EL (cell line): ENCODE data around the gene CIT.
"Not testable (repeated sequence)": the region's sequence is repeated elsewhere in the genome, so short reads cannot be mapped to it uniquely, and the experiment has no call there.

Experiments
- DNase-seq: peaks from one replicate; pipeline ENCODE4 v3.0.0-alpha.2; 2016

Gene CIT

GRCh38 chr12:119669744-119670472 lies 207.2 kb downstream of the CIT start:
- no peak for DNase-seq

DNA sequence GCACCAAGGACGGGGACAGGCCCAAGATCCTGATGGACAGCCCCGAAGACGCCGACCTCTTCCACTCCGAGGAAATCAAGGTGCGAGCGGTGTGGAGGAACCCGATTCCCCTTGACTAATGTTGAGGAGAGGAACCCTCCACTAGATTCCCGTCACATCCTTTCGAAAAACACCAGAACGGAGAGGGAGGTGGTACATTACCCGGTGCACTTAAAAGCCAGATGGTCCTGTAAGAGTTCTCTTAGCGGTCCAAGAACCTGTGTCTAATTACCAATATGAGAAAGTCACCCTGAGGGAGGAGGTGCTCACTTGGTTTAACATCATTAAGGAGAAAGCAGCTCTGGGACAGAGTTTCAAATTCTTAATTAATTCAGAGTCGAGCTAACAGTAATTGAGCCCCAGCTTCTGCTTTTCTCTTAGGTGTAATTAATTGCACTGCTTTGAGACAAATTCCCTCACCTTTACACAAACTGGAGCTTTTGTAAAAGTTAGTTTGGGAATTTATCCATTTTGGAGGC lies 208.7 kb downstream of the CIT start:
- no peak for DNase-seq

DNA sequence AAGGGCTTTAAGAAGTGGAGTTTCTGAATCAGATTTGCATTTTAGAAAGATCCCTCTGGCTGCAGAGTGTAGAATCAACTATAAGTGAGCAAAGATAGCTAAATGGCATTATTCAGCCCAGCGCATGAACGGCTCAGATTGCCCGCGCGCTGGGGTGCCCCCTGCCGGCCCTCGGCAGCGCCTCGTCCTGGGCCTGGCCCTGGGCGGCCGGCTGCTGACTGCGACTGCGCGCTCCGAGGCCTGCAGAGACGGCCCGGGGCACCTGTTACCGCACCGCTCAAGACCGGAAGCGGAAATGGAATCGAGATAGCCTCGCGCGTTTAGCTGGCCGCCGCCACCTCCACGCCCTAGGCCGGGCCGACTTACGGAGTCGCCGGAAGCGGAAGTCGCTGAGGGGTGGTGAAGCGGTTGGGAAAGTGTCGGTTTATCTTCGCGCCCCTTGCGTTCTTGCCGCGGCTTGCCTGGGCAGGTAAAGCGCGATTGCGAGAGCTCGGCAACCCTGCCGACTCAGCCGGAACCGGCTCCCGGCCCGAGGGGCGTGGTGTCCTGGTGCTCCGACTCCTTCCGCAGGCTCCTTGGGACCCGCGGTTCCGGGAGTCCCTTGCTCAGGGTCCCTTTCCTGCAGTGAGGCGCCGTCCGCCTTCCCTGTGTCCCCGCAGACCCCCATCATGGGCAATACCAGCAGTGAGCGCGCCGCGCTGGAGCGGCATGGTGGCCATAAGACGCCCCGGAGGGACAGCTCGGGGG lies 209.4 kb downstream of the CIT start, which contains the start of gene PRKAB1:
TSS of gene PRKAB1 (plus strand) at position 557 of the 747 bp plus-strand sequence. CDS start at position 669, 112 bp downstream.
- DNase-seq: peak; percentile 98

DNA sequence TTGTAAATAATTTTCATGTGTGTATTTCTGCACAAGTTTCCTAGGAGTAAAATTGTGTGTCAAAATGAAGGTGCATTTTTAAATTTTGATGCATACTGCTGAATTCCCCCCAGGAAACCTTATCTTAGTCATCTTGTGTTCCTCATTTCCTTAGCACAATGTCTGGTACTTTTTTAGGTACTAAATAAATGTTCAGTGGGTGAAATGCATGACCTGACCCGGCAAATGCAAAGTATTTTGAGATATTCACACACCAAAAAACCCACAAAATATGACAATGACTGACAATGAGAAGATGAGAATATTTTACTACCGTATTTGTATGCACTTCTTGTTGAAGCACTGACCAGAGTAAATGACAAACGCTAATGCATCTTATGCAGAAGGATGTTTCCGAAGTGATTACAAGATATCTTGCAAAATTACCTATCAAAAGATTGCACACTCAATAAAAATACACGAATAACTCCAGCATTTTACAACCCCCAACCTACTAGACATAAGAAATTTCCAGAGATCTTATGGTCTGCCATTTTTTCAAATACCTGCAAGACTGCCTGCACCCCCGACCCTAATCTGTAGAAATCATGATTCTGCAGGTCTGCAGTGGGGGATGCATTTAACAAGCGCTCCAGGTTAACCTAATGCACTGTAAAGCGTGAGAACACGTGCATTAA lies 210.1 kb downstream of the CIT start:
- no peak for DNase-seq

GRCh38 chr12:119666226-119666795 lies 210.8 kb downstream of the CIT start:
- DNase-seq: no peak

DNA sequence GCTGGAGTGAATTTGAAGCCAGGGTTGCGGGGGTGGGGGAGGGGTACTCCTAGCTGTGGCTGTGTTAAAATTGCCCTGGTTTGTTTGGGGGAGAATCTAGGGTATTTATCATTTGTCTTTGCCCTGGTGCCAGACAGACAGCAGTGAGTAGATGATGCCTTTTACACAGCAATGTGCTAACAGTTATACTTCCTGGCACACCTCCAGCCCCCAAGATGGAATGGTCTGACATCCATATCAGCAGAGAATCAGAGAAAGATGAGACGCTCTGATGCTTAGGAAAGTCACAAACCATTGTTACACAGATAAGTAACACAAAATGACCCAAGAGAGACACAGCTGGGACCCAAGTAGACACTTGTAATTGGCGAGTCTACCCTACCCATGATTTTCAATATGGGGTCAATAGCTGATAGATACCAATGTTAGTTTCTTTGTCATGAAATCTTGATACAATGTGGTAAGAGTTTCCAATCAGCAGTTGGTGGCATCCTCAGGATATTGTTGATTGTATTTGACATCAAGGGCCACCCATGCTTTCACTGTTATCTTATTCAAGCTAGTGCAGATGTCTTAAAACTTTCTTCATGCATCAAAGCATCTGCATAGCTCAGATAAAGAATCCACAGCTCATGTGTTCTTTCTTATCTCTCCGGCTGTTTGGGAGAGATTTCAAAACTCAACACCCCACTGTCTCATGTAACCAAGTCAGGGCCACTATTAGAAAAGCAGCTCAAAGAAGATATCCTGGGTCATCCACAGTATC lies 211.8 kb downstream of the CIT start:
- no peak for DNase-seq

DNA sequence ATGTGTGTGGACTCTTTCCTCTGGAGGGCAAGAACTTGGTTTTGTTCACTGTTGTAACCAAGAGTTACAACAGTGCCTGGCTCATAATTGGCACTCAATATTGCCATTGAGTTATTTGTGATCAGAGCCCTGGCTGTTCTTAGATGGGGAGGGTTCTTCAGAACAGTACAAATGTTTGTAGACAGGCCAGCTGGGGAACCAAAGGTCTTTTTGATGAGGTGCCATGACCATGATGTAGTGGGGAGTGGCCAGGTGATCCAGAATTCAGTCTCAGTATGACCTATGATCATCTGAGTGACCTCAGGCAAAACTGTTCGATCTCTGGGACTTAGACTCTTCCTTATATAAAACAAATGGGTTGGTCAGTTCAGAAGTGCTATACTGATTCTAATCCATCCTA lies 212.5 kb downstream of the CIT start:
- no peak for DNase-seq

- DNase-seq: no peak
Observed at GRCh38 chr12:119661882-119662281, 215.2 kb downstream of the CIT start.

GRCh38 chr12:119660076-119660475 lies 217.0 kb downstream of the CIT start:
- no peak for DNase-seq

DNA sequence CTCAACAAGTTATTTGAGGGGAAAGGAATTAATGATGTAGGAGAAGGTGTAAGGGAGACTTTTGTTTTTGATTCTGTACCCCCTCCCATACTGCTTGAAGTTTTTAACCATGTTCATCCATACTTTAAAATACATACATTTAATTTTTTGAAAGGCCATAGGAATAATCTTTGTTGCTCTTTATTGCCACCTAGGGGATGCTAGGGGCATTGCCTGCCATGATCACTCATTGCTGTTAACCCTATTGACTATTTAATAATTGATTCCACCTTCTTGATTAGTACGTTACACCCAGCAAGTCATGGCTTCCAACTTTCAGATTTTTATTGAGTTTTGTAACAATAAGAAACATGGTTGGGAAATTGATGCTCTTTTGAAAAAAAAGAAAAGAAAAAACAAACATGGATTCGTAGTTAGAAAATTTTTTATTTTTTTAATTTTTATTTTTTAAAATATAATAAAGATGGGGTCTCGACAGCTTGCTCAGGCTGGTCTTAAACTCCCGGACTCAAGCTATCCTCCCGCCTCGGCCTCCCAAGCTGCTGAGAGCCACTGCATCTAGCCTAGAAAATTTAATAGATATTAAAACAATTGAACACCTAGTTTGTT lies 217.7 kb downstream of the CIT start:
- DNase-seq: peak; percentile 21

GRCh38 chr12:119658166-119658565 lies 219.0 kb downstream of the CIT start:
- DNase-seq: not testable (repeated sequence)

DNA sequence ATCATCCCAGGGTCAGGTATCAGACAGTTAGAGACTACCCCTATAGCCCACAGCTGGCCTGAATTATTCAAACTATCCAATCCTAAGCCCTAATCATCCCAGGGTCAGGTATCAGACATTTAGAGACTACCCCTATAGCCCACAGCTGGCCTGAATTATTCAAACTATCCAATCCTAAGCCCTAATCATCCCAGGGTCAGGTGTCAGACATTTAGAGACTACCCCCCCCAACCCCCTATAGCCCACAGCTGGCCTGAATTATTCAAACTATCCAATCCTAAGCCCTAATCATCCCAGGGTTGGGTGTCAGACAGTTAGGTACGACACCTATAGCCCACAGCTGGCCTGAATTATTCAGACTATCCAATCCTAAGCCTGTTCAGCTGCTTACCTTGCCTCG lies 220.1 kb downstream of the CIT start:
- not testable (repeated sequence) for DNase-seq

- no peak for DNase-seq
Observed at GRCh38 chr12:119652665-119653064, 224.5 kb downstream of the CIT start.

GRCh38 chr12:119649202-119649808 lies 227.8 kb downstream of the CIT start:
- peak; percentile 20 for DNase-seq

DNA sequence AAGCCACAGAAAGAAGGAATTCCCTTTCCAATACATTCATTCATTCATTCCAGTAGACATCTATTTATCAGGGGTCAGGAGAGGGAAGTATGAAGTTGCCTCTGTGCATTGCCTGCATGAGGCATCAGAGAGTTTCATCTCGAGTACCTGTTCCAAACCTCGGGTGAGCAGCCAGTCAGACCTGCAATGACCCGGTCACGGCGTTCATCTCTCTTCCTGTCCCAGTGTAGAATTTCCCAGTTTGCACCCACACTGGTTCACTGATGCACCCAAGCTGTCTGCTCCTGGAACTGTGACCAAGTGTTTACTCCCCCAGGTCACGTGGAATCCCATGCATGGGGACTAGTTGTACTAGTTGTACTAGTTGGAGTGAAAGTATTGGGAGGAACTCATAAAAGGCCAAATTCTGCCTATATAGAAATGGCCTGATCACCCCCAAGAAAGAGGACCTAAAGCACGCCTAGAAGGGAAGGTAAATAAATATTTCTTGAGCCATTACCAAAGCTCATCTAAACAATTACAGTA lies 231.5 kb downstream of the CIT start:
- DNase-seq: no peak

GRCh38 chr12:119644930-119645329 lies 232.2 kb downstream of the CIT start:
- DNase-seq: no peak

DNA sequence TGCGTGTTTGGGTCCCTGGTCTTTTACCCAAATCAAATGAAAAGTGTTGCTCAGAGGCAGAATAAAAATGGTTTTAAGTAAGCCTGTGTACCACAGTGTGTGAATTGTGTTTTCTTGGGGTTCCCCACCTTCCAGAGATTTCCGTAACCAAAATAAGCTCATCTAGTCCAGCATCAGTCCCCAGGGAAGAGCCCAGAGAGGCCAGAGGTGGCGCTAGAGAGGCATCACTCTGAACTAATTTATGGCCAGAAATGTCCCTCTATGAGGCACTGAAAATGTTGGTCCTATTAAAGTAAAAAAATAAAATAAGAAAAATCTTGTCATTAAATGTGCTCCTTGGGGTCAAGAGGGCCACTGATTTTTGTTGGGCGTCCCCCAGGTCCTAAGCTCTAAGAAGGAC lies 234.1 kb downstream of the CIT start:
- DNase-seq: no peak
